Measurements from ENCODE around the gene DGCR2. TPM values are rescaled to one million over a fixed set of nuclear protein-coding genes. Genes with fewer than 3 reads are reported as not detected.
"Not testable (repeated sequence)": the region's sequence is repeated elsewhere in the genome, so short reads cannot be mapped to it uniquely, and the experiment has no call there.

The DGCR2 gene
- total and polyA plus RNA-seq, 2 of the 4 experiments (the other 2 are of a cell fraction), result 17.2 to 35.4 TPM

GRCh38 chr22:19050847-19051246 is 71.4 kb downstream of the DGCR2 start:
- H2AK9ac ChIP-seq (replicated peaks; ENCODE audit: low read depth, low read length, poor library complexity); H4K8ac ChIP-seq (ENCODE audit: low read depth in 2 of 2, low read length in 2 of 2); H3K4me3 ChIP-seq (ENCODE audit: insufficient read depth, low read depth, low read length); H4K20me1 ChIP-seq (ENCODE audit: insufficient read depth, low read length); DNase-seq; H3K9ac ChIP-seq (ENCODE audit: low read depth, low read length); H2AK5ac ChIP-seq (ENCODE audit: low read depth, low read length); POLR2A ChIA-PET (ENCODE audit: unreplicated experiment); H4K91ac ChIP-seq (ENCODE audit: insufficient read depth, low read depth, low read length); intact Hi-C loops (cut with micrococcal nuclease); in situ Hi-C loops (cut with MboI; ENCODE audit: low sequenced_read_pairs); H3K18ac ChIP-seq (ENCODE audit: low read depth, low read length); H3K4ac ChIP-seq (ENCODE audit: low read depth, low read length); dilution Hi-C loops (cut with HindIII; ENCODE audit: low sequenced_read_pairs, unreplicated experiment); BruUV-seq (replicated peaks); CTCF ChIA-PET; ATAC-seq (ENCODE audit: low read depth); H3K4me1 ChIP-seq (ENCODE audit: control insufficient read depth, insufficient read depth, low read length); H3K27me3 ChIP-seq (ENCODE audit: control insufficient read depth, insufficient read depth, low read length); H3K79me1 ChIP-seq (ENCODE audit: low read depth in 1 of 2, low read length in 2 of 2); H3K27ac ChIP-seq (ENCODE audit: insufficient read depth, low read length); H3K14ac ChIP-seq (replicated peaks; ENCODE audit: low read depth, low read length); H2BK20ac ChIP-seq (ENCODE audit: low read depth, low read length); H3K9me1 ChIP-seq (ENCODE audit: insufficient read depth, low read length); H3K9me3 ChIP-seq (ENCODE audit: control insufficient read depth, insufficient read depth, low read length); H2BK5ac ChIP-seq (ENCODE audit: low read depth, low read length, poor library complexity, severe bottlenecking); H3K23ac ChIP-seq (ENCODE audit: low read depth, low read length); H3K56ac ChIP-seq (ENCODE audit: extremely low read depth, insufficient read depth, low read length); H3K4me2 ChIP-seq (ENCODE audit: low read depth, low read length); H2AFZ ChIP-seq (replicated peaks; ENCODE audit: low read length, poor library complexity); H2BK15ac ChIP-seq (ENCODE audit: low read depth, low read length); H2BK120ac ChIP-seq (ENCODE audit: low read depth, low read length); H4K5ac ChIP-seq (ENCODE audit: low read depth, low read length): not testable (repeated sequence)
- 100% methylated on average over 1 of the region's 4 CpGs; no CpG with 5 or more reads in 1 of the 2 experiments for WGBS, 2 experiments (ENCODE audit: extremely low coverage in 2 of 2, insufficient read length in 1 of 2)
- H3K36me3 ChIP-seq (ENCODE audit: control insufficient read depth, insufficient read depth, low read length), result peaks cover 38% of the 10 kb centered on the region

Data from IMR-90 (cell line).